Common myeloid progenitor, CD34-positive (primary cell): ENCODE data around the gene ECHS1.
"Not testable (repeated sequence)": the region's sequence is repeated elsewhere in the genome, so short reads cannot be mapped to it uniquely, and the experiment has no call there.

Experiments
- CTCF ChIA-PET: fragments of 350-600 bp; sonication (Branson Sonifier 250); formaldehyde crosslinking; loops from one replicate; lab custom pipeline; 2021; ENCODE audit warnings: antibody characterized with exemption; lab: Charles Lee
- POLR2A ChIA-PET: fragments of 350-600 bp; sonication (Branson Sonifier 250); formaldehyde crosslinking; loops from one replicate; lab custom pipeline; 2021; ENCODE audit warnings: antibody characterized with exemption; lab: Charles Lee
- DNase-seq, 3 donors: peaks; one replicate each; pipeline versions ENCODE4 v3.0.0 to v3.0.0-alpha.2; 2013
- H3K27ac ChIP-seq, 2 experiments: 1 replicate in 1 of 2; 2 replicates in 1 of 2; pipeline ENCODE4 v1.7.0; 2013; ENCODE audit warnings: inconsistent platforms in 2 of 2, low read length in 2 of 2, mild to moderate bottlenecking in 2 of 2, low read depth in 1 of 2, moderate library complexity in 1 of 2; ENCODE audit not compliant: severe bottlenecking in 2 of 2, insufficient read depth in 1 of 2, poor library complexity in 1 of 2
- H3K27me3 ChIP-seq, 5 experiments: replicated peaks in 2 of 5; 1 replicate in 3 of 5; 2 replicates in 2 of 5; pipeline versions ENCODE4 v1.6.1 to v1.7.0; 2013; ENCODE audit warnings: low read length in 4 of 5, mild to moderate bottlenecking in 2 of 5, moderate library complexity in 2 of 5, inconsistent platforms in 1 of 5; ENCODE audit not compliant: insufficient read depth in 5 of 5, control insufficient read depth in 4 of 5
- H3K36me3 ChIP-seq, 4 experiments: 1 replicate in 2 of 4; 2 replicates in 2 of 4; pipeline versions ENCODE4 v1.6.1 to v1.7.0; 2013; ENCODE audit warnings: low read length in 3 of 4, control low read depth in 1 of 4, mild to moderate bottlenecking in 1 of 4; ENCODE audit not compliant: control insufficient read depth in 4 of 4, insufficient read depth in 4 of 4
- H3K4me1 ChIP-seq, 4 experiments: 1 replicate in 3 of 4; 2 replicates in 1 of 4; pipeline versions ENCODE4 v1.6.1 to v1.7.1; 2013; ENCODE audit warnings: low read length in 3 of 4, mild to moderate bottlenecking in 3 of 4, control low read depth in 1 of 4, inconsistent platforms in 1 of 4, moderate library complexity in 1 of 4; ENCODE audit not compliant: control insufficient read depth in 4 of 4, insufficient read depth in 4 of 4; ENCODE audit errors: control extremely low read depth in 1 of 4
- H3K4me3 ChIP-seq, 7 experiments: 1 replicate in 4 of 7; 2 replicates in 3 of 7; pipeline versions ENCODE4 v1.5.1 to v1.7.0; 2013; ENCODE audit warnings: mild to moderate bottlenecking in 7 of 7, low read length in 6 of 7, moderate library complexity in 6 of 7, inconsistent platforms in 2 of 7, low read depth in 2 of 7, control low read depth in 1 of 7; ENCODE audit not compliant: insufficient read depth in 4 of 7, control insufficient read depth in 1 of 7; ENCODE audit errors: extremely low read depth in 1 of 7
- H3K9me3 ChIP-seq, 5 experiments: 1 replicate in 4 of 5; 2 replicates in 1 of 5; pipeline versions ENCODE4 v1.6.1 to v1.7.1; 2013; ENCODE audit warnings: low read length in 4 of 5, mild to moderate bottlenecking in 2 of 5, inconsistent platforms in 1 of 5, low read depth in 1 of 5, moderate library complexity in 1 of 5; ENCODE audit not compliant: control insufficient read depth in 4 of 5, insufficient read depth in 2 of 5; ENCODE audit errors: control extremely low read depth in 1 of 5
- WGBS: methylation state at CpG from one replicate; pipeline ENCODE4 v1.1.5; 2013; ENCODE audit not compliant: insufficient coverage; 5-methylcytosine and 5-hydroxymethylcytosine counted together

Gene ECHS1

GRCh38 chr10:133326745-133327650 is 46.2 kb downstream of the ECHS1 start:
- H3K27ac ChIP-seq = no peak overlapping the region
- ChIA-PET POLR2A (no interaction called here), CTCF (interaction anchor here (0.9 to 1.5 kb wide), 3 partner anchors 12 to 51 kb away, joined by 3 to 4 read pairs (median 3); no protein-coding TSS in a partner anchor)
- no peaks in the 10 kb centered on the region for H3K9me3 ChIP-seq
- 28% methylated on average over 25 of the region's 28 CpGs for WGBS
- peaks cover 0 to 24% (median 11%) of the 10 kb centered on the region in 4 experiments for H3K4me1 ChIP-seq
- no peaks in the 10 kb centered on the region for H3K36me3 ChIP-seq
- peaks cover 7 to 67% (median 41%) of the 10 kb centered on the region in 5 experiments for H3K27me3 ChIP-seq
- no peak overlapping the region for H3K4me3 ChIP-seq
- DNase-seq = no peak

- ChIA-PET POLR2A (no interaction called here), CTCF (interaction anchor here (1.5 kb wide), 1 partner anchor 11 kb away, joined by 4 read pairs; no protein-coding TSS in a partner anchor)
- Histone ChIP-seq H3K36me3 (no peaks in the 10 kb centered on the region), H3K9me3 (no peaks in the 10 kb centered on the region), H3K27me3 (peaks cover 7 to 59% (median 35%) of the 10 kb centered on the region in 5 experiments), H3K4me3 (peak overlapping the region in 4 of 7 experiments; percentile 50 to 60 (median 56)), H3K27ac (no peak overlapping the region), H3K4me1 (peaks cover 0 to 24% (median 11%) of the 10 kb centered on the region in 4 experiments)
- 20% methylated on average over 1 of the region's 9 CpGs for WGBS
- no peak for DNase-seq
Observed at GRCh38 chr10:133326223-133326551, 47.0 kb downstream of the ECHS1 start.

DNA sequence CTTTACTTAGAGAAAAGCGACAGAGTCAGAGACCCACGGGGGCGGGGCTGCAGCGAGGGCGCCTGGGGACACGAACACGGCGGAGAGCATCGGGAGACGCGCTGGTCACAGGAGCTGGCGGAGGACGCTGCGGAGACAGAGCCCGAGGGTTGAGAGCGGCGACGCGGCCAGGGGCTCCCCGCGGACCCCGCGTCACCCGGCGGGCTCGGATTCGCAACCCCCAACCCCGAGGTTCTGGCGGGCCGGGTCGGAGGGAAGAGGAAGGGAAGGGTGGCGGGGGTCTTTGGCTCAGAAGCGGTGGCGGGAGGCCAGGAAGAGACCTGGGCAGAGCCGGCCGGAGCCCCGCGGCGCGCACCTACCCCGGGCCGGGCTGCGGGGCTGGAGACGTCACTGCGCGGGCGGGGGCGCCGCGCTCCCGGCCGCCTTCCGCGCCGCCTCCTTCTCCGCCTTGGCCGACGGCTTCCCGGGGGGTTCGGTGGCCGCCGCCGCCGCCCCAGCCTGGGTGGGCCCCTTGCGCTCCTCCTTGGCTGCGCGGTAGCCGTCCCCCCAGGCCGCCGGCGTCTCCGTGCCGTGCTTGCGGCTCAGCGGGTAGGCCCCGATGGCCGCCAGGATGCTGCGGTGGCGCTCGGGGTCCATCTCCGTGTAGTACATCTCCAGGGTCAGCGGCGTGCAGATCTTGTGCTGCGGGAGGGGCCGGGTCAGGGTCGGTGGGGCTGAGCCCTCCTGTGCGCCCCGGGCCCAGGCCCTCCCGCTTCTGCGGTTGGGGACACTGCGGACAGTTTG is 47.5 kb downstream of the ECHS1 start:
- Histone ChIP-seq H3K4me3 (peak overlapping the region in 4 of 7 experiments; percentile 50 to 60 (median 56)), H3K36me3 (no peaks in the 10 kb centered on the region)

GRCh38 chr10:133324857-133325260 is 48.3 kb downstream of the ECHS1 start:
- DNase-seq = no peak
- Histone ChIP-seq H3K27ac (no peak overlapping the region), H3K36me3 (no peaks in the 10 kb centered on the region), H3K9me3 (peaks cover 0 to 2% (median 0%) of the 10 kb centered on the region in 5 experiments), H3K4me3 (peak overlapping the region in 2 of 7 experiments; percentile 10 to 50), H3K27me3 (peaks cover 5 to 52% (median 31%) of the 10 kb centered on the region in 5 experiments), H3K4me1 (peaks cover 0 to 22% (median 11%) of the 10 kb centered on the region in 4 experiments)
- WGBS = 13% methylated on average over 17 of the region's 20 CpGs
- POLR2A ChIA-PET = no interaction called here
- CTCF ChIA-PET = interaction anchor here (2.3 kb wide), 1 partner anchor 10 kb away, joined by 14 read pairs; no protein-coding TSS in a partner anchor

More for the DNA sequence above, 47.5 kb downstream of the ECHS1 start:
- peak in 1 of 3 donors; percentile 39 for DNase-seq
- 2% methylated on average over 75 of the region's 91 CpGs for WGBS
- Histone ChIP-seq H3K4me1 (peaks cover 0 to 24% (median 11%) of the 10 kb centered on the region in 4 experiments), H3K9me3 (peaks cover 0 to 2% (median 0%) of the 10 kb centered on the region in 5 experiments), H3K27ac (no peak overlapping the region), H3K27me3 (peaks cover 5 to 54% (median 29%) of the 10 kb centered on the region in 5 experiments)
- CTCF ChIA-PET = interaction anchor here (1.5 to 2.3 kb wide), 2 partner anchors 11 kb away, joined by 4 to 14 read pairs; no protein-coding TSS in a partner anchor
- POLR2A ChIA-PET = no interaction called here

- no peaks in the 10 kb centered on the region for H3K36me3 ChIP-seq
- peak; percentile 54 to 73 (median 70) for DNase-seq
- ChIA-PET CTCF (interaction anchor here (0.6 to 2.3 kb wide), 3 partner anchors 9 to 16 kb away, joined by 3 to 14 read pairs (median 3); no protein-coding TSS in a partner anchor), POLR2A (no interaction called here)
- H3K4me3 ChIP-seq = no peak overlapping the region
- H3K27ac ChIP-seq = no peak overlapping the region
- H3K9me3 ChIP-seq = peaks cover 0 to 2% (median 0%) of the 10 kb centered on the region in 5 experiments
- H3K27me3 ChIP-seq = peaks cover 5 to 55% (median 26%) of the 10 kb centered on the region in 5 experiments
- peaks cover 0 to 21% (median 11%) of the 10 kb centered on the region in 4 experiments for H3K4me1 ChIP-seq
- 49% methylated on average over 3 of the region's 13 CpGs for WGBS
Observed at GRCh38 chr10:133324198-133324792, 48.9 kb downstream of the ECHS1 start.

- Histone ChIP-seq H3K27me3 (peaks cover 5 to 38% (median 12%) of the 10 kb centered on the region in 5 experiments), H3K4me1 (peaks cover 0 to 26% (median 12%) of the 10 kb centered on the region in 4 experiments)
- WGBS = 100% methylated on average over 1 of the region's 14 CpGs
- H3K4me3 ChIP-seq, H3K27ac ChIP-seq, POLR2A ChIA-PET, H3K9me3 ChIP-seq, DNase-seq, H3K36me3 ChIP-seq: not testable (repeated sequence)
- CTCF ChIA-PET = interaction anchor here (0.5 to 2.5 kb wide), 4 partner anchors 7 to 15 kb away, joined by 3 to 11 read pairs (median 5); no protein-coding TSS in a partner anchor
Observed at GRCh38 chr10:133322064-133322709, 51.0 kb downstream of the ECHS1 start.
